Astrocyte of the spinal cord (primary cell): ENCODE results near the gene EIF5A.

ENCODE experiments used
- DNase-seq: peaks from one replicate; pipeline ENCODE4 v3.0.0; 2011; ENCODE audit warnings: low read depth, low spot score
- H3K4me3 ChIP-seq: 2 replicates; pipeline ENCODE4 v1.5.1; 2011; ENCODE audit warnings: low read depth, mild to moderate bottlenecking, low read length, moderate library complexity
- in situ Hi-C: cut with HindIII; loops from 2 replicates; pipeline ENCODE4 v1.10.0; 2017; ENCODE audit warnings: low sequenced_read_pairs
- TF ChIP-seq, protein P1 (sequence below): IDR thresholded peaks from 2 replicates; pipeline ENCODE4 v1.5.1; 2012; ENCODE audit warnings: low read depth, mild to moderate bottlenecking, low read length, inconsistent platforms

The EIF5A gene

DNA sequence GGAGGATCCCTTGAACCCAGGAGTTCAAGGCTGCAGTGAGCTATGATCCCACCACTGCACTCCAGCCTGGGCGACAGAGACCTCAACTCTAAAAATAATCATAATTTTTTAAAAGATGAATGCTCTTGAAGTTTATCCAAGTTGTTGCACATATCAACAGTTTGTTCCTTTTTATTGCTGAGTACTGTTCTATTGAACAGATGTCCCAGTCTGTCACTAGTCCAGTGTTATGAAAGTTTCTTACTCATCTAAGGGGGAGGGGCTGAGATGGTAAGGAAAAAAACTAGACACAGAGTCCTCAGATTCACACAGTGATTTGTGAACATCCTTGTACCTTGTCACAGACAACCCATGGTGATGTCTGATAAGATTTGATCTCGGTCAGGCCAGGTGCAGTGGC is 32.8 kb downstream of the EIF5A start:
- in situ Hi-C loops = no loop called here
- DNase-seq = no peak
- TF ChIP-seq, protein P1, sequence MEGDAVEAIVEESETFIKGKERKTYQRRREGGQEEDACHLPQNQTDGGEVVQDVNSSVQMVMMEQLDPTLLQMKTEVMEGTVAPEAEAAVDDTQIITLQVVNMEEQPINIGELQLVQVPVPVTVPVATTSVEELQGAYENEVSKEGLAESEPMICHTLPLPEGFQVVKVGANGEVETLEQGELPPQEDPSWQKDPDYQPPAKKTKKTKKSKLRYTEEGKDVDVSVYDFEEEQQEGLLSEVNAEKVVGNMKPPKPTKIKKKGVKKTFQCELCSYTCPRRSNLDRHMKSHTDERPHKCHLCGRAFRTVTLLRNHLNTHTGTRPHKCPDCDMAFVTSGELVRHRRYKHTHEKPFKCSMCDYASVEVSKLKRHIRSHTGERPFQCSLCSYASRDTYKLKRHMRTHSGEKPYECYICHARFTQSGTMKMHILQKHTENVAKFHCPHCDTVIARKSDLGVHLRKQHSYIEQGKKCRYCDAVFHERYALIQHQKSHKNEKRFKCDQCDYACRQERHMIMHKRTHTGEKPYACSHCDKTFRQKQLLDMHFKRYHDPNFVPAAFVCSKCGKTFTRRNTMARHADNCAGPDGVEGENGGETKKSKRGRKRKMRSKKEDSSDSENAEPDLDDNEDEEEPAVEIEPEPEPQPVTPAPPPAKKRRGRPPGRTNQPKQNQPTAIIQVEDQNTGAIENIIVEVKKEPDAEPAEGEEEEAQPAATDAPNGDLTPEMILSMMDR = no peak
- no peak overlapping the region for H3K4me3 ChIP-seq

DNA sequence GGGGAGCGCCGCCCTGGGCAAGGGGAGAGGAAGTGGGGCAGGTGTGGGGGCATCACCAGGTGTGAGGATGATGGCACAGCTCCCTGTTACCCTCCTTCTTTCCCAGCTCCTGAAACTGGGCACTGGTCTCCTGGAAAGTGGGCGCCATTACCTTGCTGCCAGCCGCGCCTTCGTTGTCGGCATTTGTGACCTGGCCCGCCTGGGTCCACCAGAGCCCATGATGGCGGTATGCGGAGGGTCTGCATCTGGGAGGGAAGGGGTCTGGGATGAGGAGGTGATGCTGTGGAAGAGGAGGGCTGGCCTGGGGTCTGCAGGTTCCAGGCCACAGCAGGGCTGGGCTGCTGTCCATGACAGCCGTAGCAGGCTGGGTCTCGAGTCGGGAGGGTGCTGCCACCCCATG is 34.4 kb downstream of the EIF5A start:
- no peak overlapping the region for H3K4me3 ChIP-seq
- DNase-seq = no peak
- TF ChIP-seq, protein P1 = no peak
- in situ Hi-C loops = no loop called here

DNA sequence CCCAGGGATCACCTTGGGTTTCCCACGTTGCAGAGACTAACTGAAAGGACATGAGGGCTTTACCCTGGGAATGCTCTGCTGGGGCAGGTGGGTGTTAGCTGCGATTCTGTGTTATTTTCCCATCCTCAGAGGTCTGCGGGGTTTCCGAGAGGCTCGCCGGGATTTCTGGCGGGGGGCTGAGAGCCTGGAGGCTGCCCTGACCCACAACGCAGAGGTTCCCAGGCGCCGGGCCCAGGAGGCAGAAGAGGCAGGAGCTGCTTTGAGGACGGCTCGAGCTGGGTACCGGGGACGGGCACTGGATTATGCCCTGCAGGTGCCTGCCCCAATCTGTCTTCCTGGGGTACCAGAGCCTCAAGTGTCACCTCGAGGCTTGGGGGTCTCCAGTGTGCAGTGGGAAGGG is 35.8 kb downstream of the EIF5A start:
- in situ Hi-C loops = no loop called here
- no peak overlapping the region for H3K4me3 ChIP-seq
- DNase-seq = no peak
- TF ChIP-seq, protein P1 = no peak

DNA sequence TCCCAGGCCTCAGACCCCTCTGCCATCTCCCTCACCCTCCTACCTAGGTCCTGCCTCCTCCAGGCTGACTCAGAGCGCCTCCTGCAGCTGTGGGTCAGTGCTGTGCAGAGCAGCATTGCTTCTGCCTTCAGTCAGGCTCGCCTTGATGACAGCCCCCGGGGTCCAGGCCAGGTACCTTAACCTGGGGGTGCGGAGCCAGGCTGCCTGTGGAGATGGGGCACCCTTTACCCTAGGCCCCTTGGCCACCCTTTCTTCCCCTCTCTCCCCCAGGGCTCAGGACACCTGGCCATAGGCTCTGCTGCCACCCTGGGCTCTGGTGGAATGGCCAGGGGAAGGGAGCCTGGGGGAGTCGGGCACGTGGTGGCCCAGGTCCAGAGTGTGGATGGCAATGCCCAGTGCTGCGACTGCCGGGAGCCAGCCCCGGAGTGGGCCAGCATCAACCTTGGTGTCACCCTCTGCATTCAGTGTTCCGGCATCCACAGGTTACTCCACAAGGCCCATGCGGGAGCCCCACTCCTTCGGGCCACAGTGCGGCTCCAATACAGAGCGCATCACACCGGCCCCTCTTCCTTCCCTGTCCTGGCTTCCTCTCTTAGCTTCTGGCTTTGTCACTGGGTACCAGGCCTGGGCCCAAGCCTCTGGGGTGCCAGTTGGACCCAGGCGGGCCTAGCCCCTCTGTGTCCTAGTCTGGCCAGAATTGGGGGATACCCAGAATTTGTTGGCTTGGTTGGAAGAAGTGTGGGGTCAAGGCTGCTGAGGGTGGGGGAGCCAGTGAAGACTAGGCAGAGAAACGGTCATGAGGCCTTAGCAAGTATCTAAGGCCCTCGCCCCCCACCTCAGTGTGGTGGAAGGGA is 39.6 kb downstream of the EIF5A start:
- TF ChIP-seq, protein P1 = no peak
- H3K4me3 ChIP-seq = no peak overlapping the region
- in situ Hi-C loops = no loop called here
- DNase-seq = no peak

DNA sequence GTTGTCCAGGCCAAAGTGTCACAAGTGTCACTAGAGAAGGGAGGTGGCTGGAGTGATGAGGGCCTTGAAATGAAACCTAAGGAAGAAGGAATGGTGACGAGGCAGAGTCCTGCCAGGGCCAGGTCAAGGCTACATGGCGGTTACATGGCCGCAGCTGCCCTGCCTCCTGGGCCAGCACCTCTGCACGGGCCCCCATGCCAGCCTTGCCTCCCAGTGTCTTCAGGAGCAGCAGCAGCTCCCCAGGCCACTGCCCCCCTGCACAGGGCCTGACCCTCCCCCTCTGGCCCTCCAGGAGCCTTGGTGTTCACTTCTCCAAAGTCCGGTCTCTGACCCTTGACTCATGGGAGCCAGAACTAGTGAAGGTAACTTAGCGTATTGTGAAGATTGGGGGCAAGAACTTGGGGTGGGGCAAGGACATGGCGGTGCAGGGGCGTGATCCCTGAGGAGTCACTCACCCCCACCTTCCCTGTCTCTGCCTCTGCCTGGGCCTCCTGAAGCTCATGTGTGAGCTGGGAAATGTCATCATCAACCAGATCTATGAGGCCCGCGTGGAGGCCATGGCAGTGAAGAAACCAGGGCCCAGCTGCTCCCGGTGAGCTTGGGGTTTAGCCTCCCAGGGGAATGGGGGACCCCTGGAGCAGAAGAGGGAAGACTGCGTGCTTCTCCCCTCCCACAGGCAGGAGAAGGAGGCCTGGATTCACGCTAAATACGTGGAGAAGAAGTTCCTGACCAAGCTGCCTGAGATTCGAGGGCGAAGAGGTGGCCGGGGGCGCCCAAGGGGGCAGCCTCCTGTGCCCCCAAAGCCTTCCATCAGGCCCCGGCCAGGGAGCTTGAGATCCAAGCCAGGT is 40.4 kb downstream of the EIF5A start:
- in situ Hi-C loops = no loop called here
- TF ChIP-seq, protein P1 = no peak
- no peak overlapping the region for H3K4me3 ChIP-seq
- DNase-seq = no peak

DNA sequence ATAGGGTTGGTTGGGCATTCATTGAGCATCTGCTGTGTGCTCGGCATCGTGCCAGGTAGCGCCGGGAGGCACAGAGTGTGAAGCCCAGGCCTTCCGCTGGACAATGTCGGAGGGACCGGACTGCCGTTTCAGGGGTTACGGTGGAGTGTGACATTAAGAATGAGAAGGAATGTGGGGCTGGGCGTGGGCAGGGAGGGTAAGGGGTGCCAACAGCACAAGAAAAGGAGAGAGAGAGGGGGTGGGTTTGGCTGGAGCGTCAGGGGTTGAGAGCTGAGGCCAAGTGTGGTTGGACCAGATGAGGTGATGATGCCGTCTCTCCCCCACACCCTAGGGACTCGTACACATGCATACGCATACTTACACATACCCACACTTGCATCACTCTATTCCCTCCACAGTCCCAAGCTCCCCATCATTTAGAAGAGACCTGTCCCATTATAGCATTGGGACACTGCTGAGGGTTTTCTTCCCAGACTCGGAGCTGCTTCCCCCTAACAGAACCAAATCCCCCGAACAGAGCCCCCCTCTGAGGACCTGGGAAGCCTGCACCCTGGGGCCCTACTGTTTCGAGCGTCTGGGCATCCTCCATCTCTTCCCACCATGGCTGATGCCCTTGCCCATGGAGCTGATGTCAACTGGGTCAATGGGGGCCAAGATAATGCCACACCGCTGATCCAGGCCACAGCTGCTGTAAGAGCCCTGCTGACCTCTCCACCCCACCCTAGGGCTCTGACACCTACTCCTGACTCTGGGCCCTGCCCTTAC is 41.2 kb downstream of the EIF5A start:
- TF ChIP-seq, protein P1 = no peak
- DNase-seq = no peak
- in situ Hi-C loops = no loop called here
- no peak overlapping the region for H3K4me3 ChIP-seq
